Stimulated activated naive B cell treated with anti-CD40 and anti-IgM and Interleukin-4, amounts not matched to agents 10 μg/mL and 1 μg/mL and 100 μg/mL, for 72 hours (primary cell): ENCODE data around the gene KRT35.
A peak's percentile ranks its signal among the peaks of the same experiment; 100 is the strongest.

Experiments used
- ATAC-seq, 2 donors: fragments of 150-1000 bp; cut with Tn5 transposase; replicated peaks; 2 replicates each; pipeline ENCODE4 v1.10.0; 2021; ENCODE audit warnings: moderate library complexity in 1 of 2
- DNase-seq: peaks from one replicate; pipeline ENCODE4 v3.0.0; 2021
- H3K27ac Mint-ChIP-seq: one replicate; pipeline ENCODE4 v1.8.0; 2022; ENCODE audit warnings: mild to moderate bottlenecking, mixed read lengths
- H3K27me3 Mint-ChIP-seq, 2 donors: one replicate each; pipeline ENCODE4 v1.8.0; 2022; ENCODE audit warnings: mixed read lengths in 2 of 2
- H3K36me3 Mint-ChIP-seq, 2 donors: one replicate each; pipeline ENCODE4 v1.8.0; 2022; ENCODE audit warnings: mixed read lengths in 2 of 2, mild to moderate bottlenecking in 1 of 2
- H3K4me1 Mint-ChIP-seq, 2 donors: one replicate each; pipeline ENCODE4 v1.8.0; 2022; ENCODE audit warnings: mixed read lengths in 2 of 2, mild to moderate bottlenecking in 1 of 2
- H3K4me3 Mint-ChIP-seq, 2 donors: one replicate each; pipeline ENCODE4 v1.8.0; 2022; ENCODE audit warnings: mild to moderate bottlenecking in 2 of 2, mixed read lengths in 2 of 2, moderate library complexity in 1 of 2
- H3K9me3 Mint-ChIP-seq, 2 donors: one replicate each; pipeline ENCODE4 v1.8.0; 2022; ENCODE audit warnings: mixed read lengths in 2 of 2, mild to moderate bottlenecking in 1 of 2

KRT35 gene

GRCh38 chr17:41486316-41486715 is 5.4 kb upstream of the KRT35 start:
- H3K27ac Mint-ChIP-seq: no peak overlapping the region
- no peak overlapping the region for H3K4me3 Mint-ChIP-seq

GRCh38 chr17:41484920-41485904 is 4.3 kb upstream of the KRT35 start:
- no peak overlapping the region for H3K27ac Mint-ChIP-seq

More at GRCh38 chr17:41486316-41486715, 5.4 kb upstream of the KRT35 start:
- DNase-seq: no peak
- H3K36me3 Mint-ChIP-seq: no peaks in the 10 kb centered on the region
- H3K4me1 Mint-ChIP-seq: peaks cover 0 to 6% of the 10 kb centered on the region in 2 donors
- peaks cover 21 to 26% of the 10 kb centered on the region in 2 donors for H3K27me3 Mint-ChIP-seq
- no peak for ATAC-seq
- H3K9me3 Mint-ChIP-seq: no peaks in the 10 kb centered on the region

GRCh38 chr17:41483991-41484826 is 3.3 kb upstream of the KRT35 start:
- Mint-ChIP-seq H3K4me3 (no peak overlapping the region), H3K27me3 (peaks cover 21 to 26% of the 10 kb centered on the region in 2 donors), H3K9me3 (no peaks in the 10 kb centered on the region), H3K36me3 (no peaks in the 10 kb centered on the region), H3K4me1 (peaks cover 3 to 11% of the 10 kb centered on the region in 2 donors), H3K27ac (no peak overlapping the region)
- DNase-seq (no peak), ATAC-seq (no peak)

More at GRCh38 chr17:41484920-41485904, 4.3 kb upstream of the KRT35 start:
- H3K4me3 Mint-ChIP-seq: no peak overlapping the region
- no peak for DNase-seq
- no peaks in the 10 kb centered on the region for H3K9me3 Mint-ChIP-seq
- H3K4me1 Mint-ChIP-seq: peaks cover 2 to 3% of the 10 kb centered on the region in 2 donors
- no peaks in the 10 kb centered on the region for H3K36me3 Mint-ChIP-seq
- H3K27me3 Mint-ChIP-seq: peaks cover 21 to 26% of the 10 kb centered on the region in 2 donors
- ATAC-seq: no peak

- Mint-ChIP-seq H3K9me3 (no peaks in the 10 kb centered on the region), H3K27ac (peak overlapping the region; percentile 65), H3K27me3 (peaks cover 21 to 23% of the 10 kb centered on the region in 2 donors), H3K36me3 (no peaks in the 10 kb centered on the region), H3K4me3 (no peak overlapping the region), H3K4me1 (peaks cover 3 to 13% of the 10 kb centered on the region in 2 donors)
- no peak for DNase-seq
- ATAC-seq: no peak
Measured at GRCh38 chr17:41483531-41483930, 2.6 kb upstream of the KRT35 start.

GRCh38 chr17:41480581-41480980 is 370 bp downstream of the KRT35 start:
- no peak for DNase-seq
- Mint-ChIP-seq H3K4me1 (peaks cover 3 to 13% of the 10 kb centered on the region in 2 donors), H3K4me3 (no peak overlapping the region), H3K36me3 (no peaks in the 10 kb centered on the region), H3K27ac (no peak overlapping the region), H3K9me3 (no peaks in the 10 kb centered on the region), H3K27me3 (peaks cover 9 to 12% of the 10 kb centered on the region in 2 donors)
- no peak for ATAC-seq

- no peak overlapping the region for H3K4me3 Mint-ChIP-seq
- peak; percentile 82 for ATAC-seq
- peaks cover 3 to 13% of the 10 kb centered on the region in 2 donors for H3K4me1 Mint-ChIP-seq
- no peak for DNase-seq
- peaks cover 5 to 11% of the 10 kb centered on the region in 2 donors for H3K27me3 Mint-ChIP-seq
- no peaks in the 10 kb centered on the region for H3K9me3 Mint-ChIP-seq
- H3K27ac Mint-ChIP-seq: no peak overlapping the region
- no peaks in the 10 kb centered on the region for H3K36me3 Mint-ChIP-seq
Measured at GRCh38 chr17:41480136-41480535, 815 bp downstream of the KRT35 start.

- ATAC-seq (no peak), DNase-seq (no peak)
- H3K4me1 Mint-ChIP-seq: peaks cover 3 to 13% of the 10 kb centered on the region in 2 donors
- no peaks in the 10 kb centered on the region for H3K36me3 Mint-ChIP-seq
- H3K9me3 Mint-ChIP-seq: peaks cover 0 to 4% of the 10 kb centered on the region in 2 donors
- H3K4me3 Mint-ChIP-seq: no peak overlapping the region
- peaks cover 0 to 1% of the 10 kb centered on the region in 2 donors for H3K27me3 Mint-ChIP-seq
- no peak overlapping the region for H3K27ac Mint-ChIP-seq
Measured at GRCh38 chr17:41478237-41478636, 2.7 kb downstream of the KRT35 start.

GRCh38 chr17:41476866-41477815 is 3.8 kb downstream of the KRT35 start:
- Mint-ChIP-seq H3K27me3 (peaks cover 0 to 4% of the 10 kb centered on the region in 2 donors), H3K36me3 (no peaks in the 10 kb centered on the region), H3K27ac (no peak overlapping the region), H3K4me1 (peaks cover 3 to 13% of the 10 kb centered on the region in 2 donors), H3K4me3 (no peak overlapping the region), H3K9me3 (peaks cover 0 to 8% of the 10 kb centered on the region in 2 donors)
- no peak for ATAC-seq
- no peak for DNase-seq

GRCh38 chr17:41475421-41475820 is 5.5 kb downstream of the KRT35 start:
- Mint-ChIP-seq H3K27me3 (peaks cover 0 to 8% of the 10 kb centered on the region in 2 donors), H3K36me3 (no peaks in the 10 kb centered on the region), H3K4me1 (peaks cover 3 to 12% of the 10 kb centered on the region in 2 donors), H3K4me3 (no peak overlapping the region), H3K9me3 (peaks cover 0 to 8% of the 10 kb centered on the region in 2 donors), H3K27ac (no peak overlapping the region)
- ATAC-seq (no peak), DNase-seq (no peak)

- Mint-ChIP-seq H3K36me3 (no peaks in the 10 kb centered on the region), H3K9me3 (peaks cover 0 to 8% of the 10 kb centered on the region in 2 donors), H3K27me3 (peaks cover under 1 to 9% of the 10 kb centered on the region in 2 donors), H3K4me3 (no peak overlapping the region), H3K27ac (no peak overlapping the region), H3K4me1 (peaks cover under 1 to 6% of the 10 kb centered on the region in 2 donors)
- no peak for ATAC-seq
- no peak for DNase-seq
Measured at GRCh38 chr17:41474863-41475262, 6.1 kb downstream of the KRT35 start.

- Mint-ChIP-seq H3K4me3 (no peak overlapping the region), H3K4me1 (no peaks in the 10 kb centered on the region), H3K27ac (no peak overlapping the region), H3K27me3 (peaks cover 27 to 33% of the 10 kb centered on the region in 2 donors), H3K9me3 (peaks cover 4 to 7% of the 10 kb centered on the region in 2 donors), H3K36me3 (no peaks in the 10 kb centered on the region)
- DNase-seq (no peak), ATAC-seq (no peak)
Measured at GRCh38 chr17:41468346-41468745, 12.6 kb downstream of the KRT35 start.

GRCh38 chr17:41467561-41467960 is 13.4 kb downstream of the KRT35 start:
- no peaks in the 10 kb centered on the region for H3K4me1 Mint-ChIP-seq
- H3K9me3 Mint-ChIP-seq: peaks cover 0 to 7% of the 10 kb centered on the region in 2 donors
- H3K36me3 Mint-ChIP-seq: no peaks in the 10 kb centered on the region
- no peak overlapping the region for H3K4me3 Mint-ChIP-seq
- DNase-seq (no peak), ATAC-seq (no peak)
- H3K27ac Mint-ChIP-seq: no peak overlapping the region
- peaks cover 27 to 33% of the 10 kb centered on the region in 2 donors for H3K27me3 Mint-ChIP-seq

GRCh38 chr17:41466988-41467387 is 14.0 kb downstream of the KRT35 start, which contains the start of gene KRT32:
Gene KRT32, minus strand, starts transcription at chr17:41467386. Its CDS starts 61 bp downstream, at chr17:41467325.
- Mint-ChIP-seq H3K4me1 (no peaks in the 10 kb centered on the region), H3K4me3 (no peak within 1 kb of the TSS), H3K9me3 (peaks cover 0 to 7% of the 10 kb centered on the region in 2 donors), H3K27me3 (peaks cover 31 to 33% of the 10 kb centered on the region in 2 donors), H3K36me3 (no peaks in the 10 kb centered on the region), H3K27ac (no peak within 1 kb of the TSS)
- DNase-seq (no peak), ATAC-seq (no peak)
